Caco-2 (cell line): ENCODE data around the gene ZNF35. TPM values are rescaled to one million over a fixed set of nuclear protein-coding genes. Genes with fewer than 3 reads are reported as not detected.
A peak's percentile ranks its signal among the peaks of the same experiment; 100 is the strongest.

Experiments
- BruUV-seq: library from RNA; stranded (reverse); fragments of 400-500 nt; replicated peaks from 2 replicates; lab custom pipeline; 2021; lab: Mats Ljungman, UMichigan
- CTCF ChIA-PET: fragments of 300-600 bp; sonication (Branson Sonifier 250); formaldehyde crosslinking; loops from one replicate; lab custom pipeline; 2022; ENCODE audit warnings: antibody characterized with exemption; lab: Charles Lee
- POLR2A ChIA-PET: fragments of 300-600 bp; sonication (Branson Sonifier 250); formaldehyde crosslinking; loops from one replicate; lab custom pipeline; 2022; ENCODE audit warnings: antibody characterized with exemption; lab: Charles Lee
- DNase-seq, 2 experiments: peaks; one replicate each; pipeline versions ENCODE4 v3.0.0 to v3.0.0-alpha.2; 2020 to 2022
- H3K27me3 ChIP-seq: replicated peaks from 2 replicates; pipeline ENCODE4 v1.6.0; 2011; ENCODE audit warnings: low read length; ENCODE audit not compliant: control insufficient read depth, insufficient read depth
- H3K36me3 ChIP-seq: 2 replicates; pipeline ENCODE4 v1.5.1; 2011; ENCODE audit warnings: low read length; ENCODE audit not compliant: control insufficient read depth, insufficient read depth
- H3K4me1 ChIP-seq: fragments of 250-450 bp; sonication (Bioruptor Pico); 2 replicates; pipeline ENCODE4 v1.5.1; 2020; ENCODE audit warnings: mild to moderate bottlenecking
- H3K4me3 ChIP-seq: 2 replicates; pipeline ENCODE4 v1.5.1; 2011; ENCODE audit warnings: low read depth, mild to moderate bottlenecking, control low read depth, low read length
- H3K9me3 ChIP-seq: fragments of 250-450 bp; sonication (Bioruptor Pico); 2 replicates; pipeline ENCODE4 v1.5.1; 2020; ENCODE audit warnings: mild to moderate bottlenecking, moderate library complexity
- H3K27ac Mint-ChIP-seq: one replicate; pipeline ENCODE4 v1.8.0; 2022; ENCODE audit warnings: mixed read lengths; ENCODE audit not compliant: unreplicated experiment
- H3K27me3 Mint-ChIP-seq: one replicate; pipeline ENCODE4 v1.8.0; 2022; ENCODE audit warnings: mixed read lengths; ENCODE audit not compliant: insufficient read depth, unreplicated experiment
- H3K36me3 Mint-ChIP-seq: one replicate; pipeline ENCODE4 v1.8.0; 2022; ENCODE audit warnings: mild to moderate bottlenecking, mixed read lengths; ENCODE audit not compliant: insufficient read depth, unreplicated experiment
- H3K4me1 Mint-ChIP-seq: one replicate; pipeline ENCODE4 v1.8.0; 2022; ENCODE audit warnings: low read depth, mixed read lengths; ENCODE audit not compliant: unreplicated experiment
- H3K4me3 Mint-ChIP-seq: one replicate; pipeline ENCODE4 v1.8.0; 2022; ENCODE audit warnings: mild to moderate bottlenecking, moderate library complexity, mixed read lengths; ENCODE audit not compliant: unreplicated experiment
- H3K9me3 Mint-ChIP-seq: one replicate; pipeline ENCODE4 v1.8.0; 2022; ENCODE audit warnings: mixed read lengths; ENCODE audit not compliant: unreplicated experiment
- CTCF ChIP-seq, 2 experiments: fragments of 200-600 bp in 1 of 2; IDR thresholded peaks; 1 replicate in 1 of 2; 2 replicates in 1 of 2; pipeline versions ENCODE4 v1.5.1 to v1.8.0; 2011 to 2022; ENCODE audit warnings: antibody characterized with exemption in 1 of 2, control low read depth in 1 of 2, inconsistent platforms in 1 of 2, low read depth in 1 of 2, low read length in 1 of 2, mild to moderate bottlenecking in 1 of 2, moderate library complexity in 1 of 2; ENCODE audit not compliant: insufficient read depth in 1 of 2, severe bottlenecking in 1 of 2, unreplicated experiment in 1 of 2
- intact Hi-C: fragments of 100-400 bp; cut with micrococcal nuclease; formaldehyde crosslinking; loops from one replicate; pipeline ENCODE4 v1.10.0; 2022; ENCODE audit not compliant: unreplicated experiment
- total RNA-seq: library from RNA; stranded (reverse); gene quantifications from 2 replicates; pipeline ENCODE4 v1.2.3, GENCODE V29; 2022

ZNF35 gene
- total RNA-seq, 1 experiment from 2014 or later = 14.7 TPM

- Histone ChIP-seq H3K36me3 (peaks cover 5% of the 10 kb centered on the region; the same call in 1 of the 2 replicates), H3K4me3 (no peak overlapping the region), H3K9me3 (peaks cover 18% of the 10 kb centered on the region), H3K27me3 (no peaks in the 10 kb centered on the region), H3K4me1 (no peaks in the 10 kb centered on the region)
- H3K27ac Mint-ChIP-seq = no peak overlapping the region
- intact Hi-C loops = no loop called here
- no peaks in the 10 kb centered on the region for H3K27me3 Mint-ChIP-seq
- H3K9me3 Mint-ChIP-seq = peaks cover 20% of the 10 kb centered on the region
- DNase-seq = no peak
- CTCF ChIA-PET = no interaction called here
- peaks cover 43% of the 10 kb centered on the region for H3K36me3 Mint-ChIP-seq
- H3K4me3 Mint-ChIP-seq = no peak overlapping the region
- TF ChIP-seq CTCF (IDR thresholded peaks at IDR 0.05; ENCODE audit: insufficient read depth in 1 of 2, low read depth in 1 of 2, low read length in 1 of 2, severe bottlenecking in 1 of 2, unreplicated experiment in 1 of 2) = no peak
- POLR2A ChIA-PET = no interaction called here
- BruUV-seq = no TSS peak
- H3K4me1 Mint-ChIP-seq = no peaks in the 10 kb centered on the region
These were observed 6.2 kb upstream of the ZNF35 start for GRCh38 chr3:44642337-44642736.

GRCh38 chr3:44643024-44643423 lies 5.5 kb upstream of the ZNF35 start:
- H3K9me3 Mint-ChIP-seq = peaks cover 20% of the 10 kb centered on the region
- Histone ChIP-seq H3K4me3 (no peak overlapping the region), H3K9me3 (peaks cover 18% of the 10 kb centered on the region), H3K36me3 (peaks cover 5% of the 10 kb centered on the region; the same call in 1 of the 2 replicates), H3K27me3 (no peaks in the 10 kb centered on the region), H3K4me1 (no peaks in the 10 kb centered on the region)
- CTCF ChIA-PET = no interaction called here
- H3K4me1 Mint-ChIP-seq = no peaks in the 10 kb centered on the region
- no peak overlapping the region for H3K27ac Mint-ChIP-seq
- no peak for DNase-seq
- no peaks in the 10 kb centered on the region for H3K27me3 Mint-ChIP-seq
- TF ChIP-seq CTCF (IDR thresholded peaks at IDR 0.05; ENCODE audit: insufficient read depth in 1 of 2, low read depth in 1 of 2, low read length in 1 of 2, severe bottlenecking in 1 of 2, unreplicated experiment in 1 of 2) = no peak
- BruUV-seq = no TSS peak
- peaks cover 38% of the 10 kb centered on the region for H3K36me3 Mint-ChIP-seq
- POLR2A ChIA-PET = no interaction called here
- no peak overlapping the region for H3K4me3 Mint-ChIP-seq
- intact Hi-C loops = no loop called here

GRCh38 chr3:44647771-44648170 lies 761 bp upstream of the ZNF35 start:
- Histone ChIP-seq H3K4me3 (no peak overlapping the region), H3K27me3 (no peaks in the 10 kb centered on the region), H3K36me3 (no peaks in the 10 kb centered on the region; the same call in 1 of the 2 replicates), H3K9me3 (peaks cover 1% of the 10 kb centered on the region; the same call in 1 of the 2 replicates), H3K4me1 (no peaks in the 10 kb centered on the region)
- Mint-ChIP-seq H3K9me3 (no peaks in the 10 kb centered on the region), H3K36me3 (peaks cover 36% of the 10 kb centered on the region), H3K4me1 (no peaks in the 10 kb centered on the region), H3K27me3 (no peaks in the 10 kb centered on the region), H3K4me3 (peak overlapping the region; percentile 86), H3K27ac (no peak overlapping the region)
- no peak for DNase-seq
- BruUV-seq = no TSS peak
- TF ChIP-seq CTCF (IDR thresholded peaks at IDR 0.05; ENCODE audit: insufficient read depth in 1 of 2, low read depth in 1 of 2, low read length in 1 of 2, severe bottlenecking in 1 of 2, unreplicated experiment in 1 of 2) = no peak
- ChIA-PET CTCF (no interaction called here), POLR2A (interaction anchor here (0.8 kb wide), 1 partner anchor 11 kb away, joined by 4 read pairs; no protein-coding TSS in a partner anchor)
- intact Hi-C loops = loop anchor here (1.0 kb wide), 2 partner anchors 23 to 324 kb away; no protein-coding TSS in a partner anchor
